GM18517 (cell line): Measurements from ENCODE around the gene HOATZ.

Experiments
- ATAC-seq: cut with Tn5 transposase; IDR thresholded peaks from one replicate; pipeline ENCODE4 v1.9.1; 2021; ENCODE audit warnings: mild to moderate bottlenecking, moderate library complexity; ENCODE audit not compliant: unreplicated experiment

HOATZ gene

DNA sequence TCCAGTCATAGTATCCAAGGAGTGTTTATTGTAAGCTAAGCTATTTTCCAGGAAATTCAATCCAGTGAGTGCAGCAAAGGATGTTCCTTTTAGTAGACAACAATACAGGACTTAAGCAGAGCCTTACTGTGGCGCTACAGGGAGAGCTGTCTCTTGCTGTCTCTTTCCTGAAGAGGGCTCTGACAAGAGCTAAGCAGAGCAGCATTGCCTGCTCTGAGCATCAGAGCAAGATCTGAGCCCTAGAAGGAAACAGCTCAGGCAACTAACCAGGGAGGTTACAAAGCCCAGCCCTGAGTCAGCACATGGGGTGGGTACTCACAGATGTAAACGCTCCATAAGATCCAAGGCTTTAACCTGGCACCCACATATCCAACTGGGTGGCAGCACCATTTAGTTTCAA, 33.9 kb downstream of the HOATZ start:
- ATAC-seq = no peak

DNA sequence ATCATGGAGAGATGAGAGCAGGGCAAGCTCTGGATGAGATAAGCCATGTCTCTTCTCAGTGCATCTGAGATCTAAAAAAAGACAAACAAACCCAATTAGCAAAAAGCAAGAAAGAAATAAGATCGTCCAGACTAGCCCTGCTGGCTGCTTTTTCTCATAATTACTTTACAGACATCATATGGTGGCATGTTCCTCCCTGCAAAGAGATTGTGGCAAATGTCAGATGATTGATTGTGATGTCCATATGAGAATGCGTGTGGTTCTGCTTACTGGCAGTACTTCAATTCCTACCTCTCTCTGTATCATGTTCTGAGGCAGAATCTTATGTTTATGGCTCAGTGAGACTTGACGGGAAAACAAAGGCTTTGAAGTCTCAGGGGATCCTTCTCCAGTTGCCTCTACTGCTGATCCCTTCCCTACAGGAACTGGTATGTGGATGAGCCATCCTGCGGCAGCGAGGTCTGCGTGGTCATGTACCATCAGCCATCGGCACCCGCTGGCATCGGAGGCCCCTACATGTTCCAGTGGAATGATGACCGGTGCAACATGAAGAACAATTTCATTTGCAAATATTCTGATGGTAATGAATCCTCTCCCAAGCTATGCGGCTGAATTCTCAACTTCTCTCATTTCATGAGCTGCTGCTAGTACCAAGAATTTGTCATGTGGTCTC, 34.8 kb downstream of the HOATZ start:
- no peak for ATAC-seq

DNA sequence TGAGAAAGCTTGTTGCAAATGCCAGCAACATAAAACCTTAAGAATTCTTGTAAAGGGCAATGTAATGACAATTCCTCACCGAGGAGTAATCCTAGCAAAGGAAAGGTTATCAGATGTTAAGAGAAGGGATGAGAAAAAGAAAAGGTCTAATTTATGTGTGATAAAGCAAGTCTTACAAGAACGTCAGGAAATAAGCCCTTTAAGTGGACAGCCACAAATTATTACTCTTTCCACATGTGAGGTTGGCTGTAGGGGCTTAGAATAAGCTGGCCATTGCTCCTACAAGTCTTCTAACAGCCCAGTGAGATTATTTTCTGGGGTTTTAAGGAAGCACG, 35.3 kb downstream of the HOATZ start:
- ATAC-seq = no peak

DNA sequence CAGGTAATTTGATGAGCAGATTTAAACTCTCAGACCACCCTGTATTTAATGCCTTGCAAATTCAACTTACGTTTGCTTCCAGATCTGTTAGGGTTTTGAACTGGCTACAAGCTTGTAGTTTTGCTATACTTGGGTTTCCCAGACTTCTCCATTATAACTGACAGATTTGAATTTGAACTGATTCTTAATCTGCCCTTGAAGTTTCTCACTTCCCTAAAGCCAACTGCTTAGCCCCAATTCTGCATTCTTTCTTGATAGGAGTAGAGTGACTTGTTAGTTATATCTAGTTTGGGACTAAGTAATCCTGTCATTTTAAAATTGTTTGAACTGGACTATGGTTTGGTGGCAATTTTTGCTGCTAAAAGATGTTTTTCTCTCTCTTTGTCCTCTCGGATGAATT, 35.7 kb downstream of the HOATZ start:
- no peak for ATAC-seq

DNA sequence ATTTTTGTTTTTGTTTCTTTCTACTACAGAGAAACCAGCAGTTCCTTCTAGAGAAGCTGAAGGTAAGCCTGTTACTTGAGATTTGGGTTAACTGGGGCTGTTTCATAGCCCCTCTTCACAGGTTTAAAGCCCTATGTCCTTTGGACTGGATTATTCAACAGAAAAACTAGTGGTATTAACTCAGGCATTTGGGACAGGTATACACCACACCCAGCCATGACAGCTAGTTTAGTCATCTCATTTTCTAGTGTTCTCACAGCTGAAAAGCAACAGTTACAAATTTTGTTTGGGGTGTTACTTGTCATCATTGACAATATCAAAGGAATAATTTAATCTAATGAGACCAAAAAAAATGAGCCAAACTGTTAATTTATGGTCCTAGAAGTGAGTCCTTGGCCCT, 40.0 kb downstream of the HOATZ start:
- ATAC-seq = no peak

DNA sequence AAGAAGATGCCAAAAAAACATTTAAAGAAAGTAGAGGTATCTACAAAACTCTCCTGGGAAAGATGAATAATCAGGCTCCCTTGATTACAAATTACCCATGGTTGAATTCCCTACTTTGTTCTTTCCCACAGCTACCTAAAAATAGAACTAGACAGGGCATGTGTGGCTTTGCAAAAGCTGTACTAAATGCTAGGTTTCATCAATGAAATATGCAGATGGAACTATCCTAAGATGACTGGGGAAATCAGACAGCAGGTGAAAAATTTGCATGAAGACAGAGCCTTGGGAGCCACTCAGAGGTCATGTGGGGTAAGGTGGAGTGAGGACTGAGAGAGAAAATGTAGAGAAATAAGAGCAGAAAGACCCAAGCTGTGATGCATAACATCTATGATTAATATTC, 40.7 kb downstream of the HOATZ start:
- no peak for ATAC-seq

DNA sequence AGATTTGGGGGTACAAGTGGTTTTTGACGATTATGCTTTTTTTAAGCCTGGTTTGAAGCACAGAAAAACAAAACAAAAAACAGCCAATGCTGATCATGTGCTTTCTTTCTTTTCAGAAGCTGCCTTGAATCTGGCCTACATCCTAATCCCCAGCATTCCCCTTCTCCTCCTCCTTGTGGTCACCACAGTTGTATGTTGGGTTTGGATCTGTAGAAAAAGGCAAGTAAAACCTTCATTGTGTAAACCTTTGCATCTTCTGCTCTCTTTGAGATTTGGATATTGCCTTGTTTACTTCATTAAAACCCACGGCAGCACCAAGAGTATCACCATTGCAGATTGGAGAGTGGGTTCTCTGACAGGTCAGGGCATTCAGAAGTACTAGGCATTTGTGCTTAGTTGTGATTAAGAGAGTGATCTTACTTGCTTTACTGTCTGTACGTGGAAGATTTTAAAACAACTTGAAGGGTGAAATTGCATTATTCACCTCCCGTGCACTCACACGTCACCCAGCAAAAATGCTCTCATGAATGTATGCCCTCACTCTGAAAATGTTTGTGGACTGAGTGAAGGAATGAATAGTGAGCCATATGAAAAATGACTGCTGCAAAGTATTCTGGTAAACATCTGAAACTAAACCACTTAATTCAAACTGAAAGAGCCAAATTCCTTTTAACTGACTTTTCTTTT, 43.0 kb downstream of the HOATZ start:
- no peak for ATAC-seq

DNA sequence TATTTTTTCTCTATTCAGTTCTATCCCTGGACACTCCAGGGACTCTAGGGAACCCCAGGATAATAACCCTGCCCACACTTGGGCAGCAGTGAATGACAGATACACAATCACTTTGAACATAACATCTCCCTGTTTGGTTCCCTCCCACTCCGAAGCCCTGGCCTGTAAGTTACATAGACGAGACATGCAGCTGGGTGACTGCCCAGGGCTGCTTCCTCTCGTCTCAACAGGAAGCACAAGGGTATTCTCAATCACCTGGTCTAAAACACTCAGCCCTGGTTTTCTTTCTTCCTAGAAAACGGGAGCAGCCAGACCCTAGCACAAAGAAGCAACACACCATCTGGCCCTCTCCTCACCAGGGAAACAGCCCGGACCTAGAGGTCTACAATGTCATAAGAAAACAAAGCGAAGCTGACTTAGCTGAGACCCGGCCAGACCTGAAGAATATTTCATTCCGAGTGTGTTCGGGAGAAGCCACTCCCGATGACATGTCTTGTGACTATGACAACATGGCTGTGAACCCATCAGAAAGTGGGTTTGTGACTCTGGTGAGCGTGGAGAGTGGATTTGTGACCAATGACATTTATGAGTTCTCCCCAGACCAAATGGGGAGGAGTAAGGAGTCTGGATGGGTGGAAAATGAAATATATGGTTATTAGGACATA, 45.4 kb downstream of the HOATZ start:
- no peak for ATAC-seq

DNA sequence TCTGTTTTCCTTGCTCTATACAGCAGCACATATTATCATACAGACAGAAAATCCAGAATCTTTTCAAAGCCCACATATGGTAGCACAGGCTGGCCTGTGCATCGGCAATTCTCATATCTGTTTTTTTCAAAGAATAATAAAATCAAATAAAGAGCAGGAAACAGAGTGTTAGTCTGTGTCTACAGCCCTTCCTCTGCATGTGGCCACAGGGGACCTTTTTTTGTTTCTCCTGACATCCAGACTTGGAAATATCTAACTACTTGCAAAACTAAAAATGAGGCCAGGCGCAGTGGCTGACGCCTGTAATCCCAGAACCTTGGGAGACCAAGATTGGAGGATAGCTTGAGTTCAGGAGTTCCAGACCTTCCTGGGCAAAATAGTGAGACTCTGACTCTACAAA, 46.2 kb downstream of the HOATZ start:
- no peak for ATAC-seq

DNA sequence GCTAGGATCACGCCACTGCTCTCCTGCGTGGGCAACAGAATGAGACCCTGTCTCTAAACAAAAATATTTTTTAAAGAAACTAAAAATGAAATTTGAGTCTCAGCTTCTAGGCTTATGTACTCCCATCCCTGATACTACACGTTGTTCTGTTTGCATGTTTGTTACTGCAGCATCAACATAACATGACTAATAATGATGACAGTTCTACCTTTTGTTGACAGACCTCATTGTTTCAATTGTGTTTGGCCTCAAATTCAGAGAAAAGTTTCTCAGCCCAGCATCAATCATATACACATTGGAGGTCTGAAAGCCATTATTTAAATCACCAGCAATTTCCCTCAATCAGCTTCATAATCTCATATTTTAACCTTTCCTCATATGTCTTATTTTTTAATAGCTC, 46.7 kb downstream of the HOATZ start:
- ATAC-seq = no peak

DNA sequence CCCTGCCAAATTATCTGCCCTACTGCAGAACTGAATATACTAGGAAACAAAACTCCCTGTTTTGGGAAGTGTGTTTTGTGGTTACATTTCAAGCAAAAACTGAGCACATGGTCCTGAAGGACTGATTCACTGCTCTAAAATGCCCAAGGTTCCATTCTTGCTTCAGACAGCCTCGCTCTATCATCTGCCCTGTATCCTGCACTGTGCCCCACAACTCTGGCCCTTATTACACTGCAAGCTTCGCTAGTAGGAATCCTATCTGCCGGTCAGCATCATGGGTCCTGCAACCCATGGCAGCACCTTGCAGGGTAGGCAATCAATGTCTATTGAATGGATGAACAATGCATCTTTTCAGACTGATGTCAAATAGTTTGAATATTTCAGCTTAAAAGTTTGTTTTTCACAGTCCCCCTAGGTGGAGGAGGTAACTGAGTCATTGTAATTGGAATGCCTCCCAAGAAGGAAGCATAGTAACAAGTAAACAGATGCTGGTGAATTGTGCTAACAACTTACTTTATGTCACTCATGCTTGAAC, 47.3 kb downstream of the HOATZ start:
- ATAC-seq = no peak

DNA sequence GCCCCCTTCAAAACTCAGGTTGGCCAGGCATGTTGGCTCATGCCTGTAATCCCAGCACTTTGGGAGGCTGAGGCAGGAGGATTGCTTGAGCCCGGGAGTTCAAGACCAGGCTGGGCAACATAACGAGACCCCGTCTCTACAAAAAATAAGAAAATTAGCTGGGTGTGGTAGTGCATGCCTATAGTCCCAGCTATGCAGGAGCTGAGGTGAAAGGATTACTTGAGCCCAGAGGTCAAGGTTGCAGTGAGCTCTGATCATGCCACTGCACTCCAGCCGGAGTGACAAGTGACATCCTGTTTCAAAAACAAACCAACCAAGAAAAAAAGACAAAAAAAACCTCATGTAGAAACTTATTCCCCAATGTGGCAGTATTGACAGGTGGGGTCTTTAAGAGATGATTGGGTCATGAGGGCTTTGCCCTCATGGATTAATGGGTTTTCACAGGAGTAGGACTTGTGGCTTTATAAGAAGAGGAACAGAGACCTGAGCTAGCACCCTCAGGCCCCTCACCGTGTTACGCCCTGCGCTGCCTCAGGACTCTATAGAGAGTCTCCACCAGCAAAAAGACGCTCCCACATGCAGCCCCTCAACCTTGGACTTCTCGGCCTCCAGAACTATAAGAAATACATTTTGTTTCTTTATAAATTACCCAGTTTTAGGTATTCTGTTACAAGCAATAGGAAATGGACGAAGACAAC, 48.3 kb downstream of the HOATZ start:
- no peak for ATAC-seq

DNA sequence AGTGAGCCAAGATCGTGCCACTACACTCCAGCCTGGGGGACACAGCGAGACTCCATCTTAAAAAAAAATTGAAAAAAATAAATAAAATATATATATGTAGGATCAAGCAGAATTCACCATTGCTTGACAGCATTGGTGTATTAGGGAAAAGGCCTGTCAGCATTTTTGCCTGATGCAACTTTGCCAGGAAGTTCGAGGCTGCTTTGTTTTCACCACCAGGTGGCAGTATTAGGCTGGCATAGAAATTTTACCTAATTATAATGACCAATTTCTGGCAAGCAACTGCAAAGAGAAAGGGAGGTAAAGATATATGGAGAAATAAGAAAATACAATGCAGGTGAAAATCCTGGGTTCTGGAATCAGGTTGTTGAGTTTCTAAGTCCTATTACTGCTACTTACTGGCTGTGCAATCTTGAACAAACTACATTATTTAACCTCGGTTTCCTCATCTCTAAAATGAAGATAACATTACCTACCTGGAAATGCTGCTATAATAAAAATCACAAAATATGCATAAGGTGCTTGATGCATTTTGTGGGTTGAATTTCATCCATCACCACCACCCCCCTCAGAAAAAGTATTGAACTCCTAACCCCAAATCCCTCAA, 50.6 kb downstream of the HOATZ start:
- no peak for ATAC-seq

DNA sequence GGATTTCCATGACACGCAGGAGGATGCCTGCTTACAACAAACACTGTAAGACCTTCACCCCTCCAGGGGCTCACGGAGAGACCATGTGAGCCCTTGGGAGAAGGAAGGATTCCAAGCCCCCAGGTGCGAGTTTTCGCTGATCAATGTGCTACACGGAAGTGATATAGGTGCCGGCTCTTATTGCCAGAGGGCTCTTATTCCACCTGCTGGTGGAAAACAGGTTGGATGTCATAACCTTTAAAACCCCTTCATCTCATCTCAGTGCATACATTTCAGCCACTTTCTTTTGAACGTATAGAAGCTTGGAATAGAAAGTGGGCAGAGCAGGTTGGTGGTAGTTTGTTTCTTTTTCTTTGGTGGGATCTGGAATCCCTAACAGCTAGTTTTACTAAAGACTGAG, 51.7 kb downstream of the HOATZ start:
- ATAC-seq = no peak

DNA sequence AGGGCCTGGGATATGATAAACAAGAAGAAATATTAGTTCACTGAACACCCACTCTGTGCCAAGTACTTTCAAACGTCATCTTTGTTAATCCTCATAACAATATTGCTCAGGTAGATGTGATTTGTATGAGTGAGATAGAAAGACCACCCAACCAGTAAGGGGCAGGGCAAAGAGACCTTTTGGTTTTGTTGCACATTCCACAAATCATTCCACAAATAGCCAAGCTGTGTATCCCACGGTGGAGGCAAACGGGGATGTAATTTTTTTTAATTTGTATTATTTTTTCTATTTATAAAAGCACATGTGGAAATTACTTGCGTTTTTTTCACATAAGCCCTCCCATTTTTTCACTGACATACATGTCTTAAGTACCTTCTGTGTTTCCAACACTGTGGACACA, 54.9 kb downstream of the HOATZ start:
- ATAC-seq = no peak

DNA sequence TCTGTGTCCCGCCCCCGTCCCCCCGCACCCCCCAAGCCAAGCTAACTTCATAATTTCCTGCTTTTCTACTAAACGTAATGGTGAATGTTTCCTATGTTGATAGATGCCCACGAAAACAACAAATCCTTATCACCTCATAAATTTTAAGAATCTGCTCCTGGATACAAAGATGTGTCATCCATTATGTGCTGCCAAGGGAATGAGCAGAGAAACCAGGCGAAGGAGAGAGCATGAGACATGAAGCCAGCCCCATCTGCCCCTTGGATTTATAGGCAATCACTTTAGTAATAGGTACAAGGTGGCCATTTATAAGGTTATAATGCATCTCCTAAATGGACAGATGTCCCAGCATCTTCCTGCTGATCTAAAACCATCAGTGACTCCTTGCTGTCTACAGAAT, 56.2 kb downstream of the HOATZ start:
- no peak for ATAC-seq

DNA sequence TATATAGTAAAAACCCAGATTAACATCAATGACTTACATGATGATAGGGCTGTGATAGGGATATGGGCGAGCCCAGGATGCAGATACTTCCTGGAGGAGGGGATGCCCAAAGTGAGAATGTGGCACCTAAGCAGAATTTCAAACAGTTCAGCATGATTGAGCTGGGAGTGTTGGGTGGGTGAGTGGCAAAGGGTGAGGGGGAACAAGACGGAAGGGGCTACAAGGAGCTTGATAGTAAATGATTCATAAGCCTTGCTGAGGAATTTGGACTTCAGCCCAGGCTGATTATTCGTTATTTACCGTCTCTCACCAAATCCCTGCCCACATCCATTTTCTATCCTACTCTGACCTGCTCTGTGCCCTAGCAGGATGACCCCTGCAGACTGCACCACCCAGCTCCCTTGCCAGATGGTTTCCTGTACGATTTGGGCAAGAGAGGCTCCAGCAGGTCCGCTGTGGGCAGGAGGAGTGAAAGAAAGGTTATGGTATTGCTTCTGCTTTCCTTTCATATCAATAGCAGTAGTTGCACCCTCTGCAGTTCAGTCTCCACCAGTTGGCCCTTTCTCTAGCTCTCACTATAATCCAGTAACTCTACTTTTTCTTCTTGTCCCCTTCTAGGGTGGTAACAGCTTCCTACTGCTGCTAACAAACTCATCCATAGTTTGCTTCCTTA, 57.4 kb downstream of the HOATZ start:
- ATAC-seq = no peak

DNA sequence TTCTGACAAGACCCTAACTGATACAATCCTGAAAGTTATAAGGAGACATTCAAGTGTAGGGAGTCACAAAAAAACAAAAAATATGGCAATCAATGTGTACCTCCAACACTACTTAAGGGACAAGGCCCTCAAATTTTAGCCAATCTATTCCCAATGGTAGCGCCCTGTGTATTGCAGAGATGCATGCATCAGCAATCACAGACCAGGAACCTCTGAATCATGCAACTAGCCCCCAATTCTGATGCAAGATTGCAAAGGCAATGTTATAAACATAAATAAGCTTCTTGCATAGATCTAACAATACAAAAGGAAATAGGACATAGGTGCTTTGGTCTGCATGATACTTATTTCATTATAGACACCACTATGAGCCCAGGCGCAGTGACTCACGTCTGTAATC, 58.0 kb downstream of the HOATZ start:
- no peak for ATAC-seq

DNA sequence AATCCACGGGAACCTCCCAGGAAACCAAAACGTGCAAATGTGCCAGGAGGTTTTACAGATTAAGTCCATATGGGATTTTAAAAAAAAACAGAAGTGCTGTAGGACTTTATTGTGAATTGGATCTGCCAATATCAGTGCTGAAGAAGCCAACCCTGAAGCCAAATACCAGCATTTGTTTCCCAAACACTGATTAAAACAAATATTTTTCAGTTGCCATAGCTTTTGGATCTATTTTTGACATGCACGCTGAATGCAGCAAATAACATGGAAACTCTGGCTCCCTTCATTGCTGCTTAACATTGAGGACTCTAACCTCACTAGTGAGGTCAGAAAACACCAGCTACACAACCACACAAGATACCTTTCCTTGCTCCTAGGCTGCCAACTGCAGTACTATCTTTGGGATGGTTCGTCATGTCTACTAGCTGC, 59.3 kb downstream of the HOATZ start:
- ATAC-seq = no peak

DNA sequence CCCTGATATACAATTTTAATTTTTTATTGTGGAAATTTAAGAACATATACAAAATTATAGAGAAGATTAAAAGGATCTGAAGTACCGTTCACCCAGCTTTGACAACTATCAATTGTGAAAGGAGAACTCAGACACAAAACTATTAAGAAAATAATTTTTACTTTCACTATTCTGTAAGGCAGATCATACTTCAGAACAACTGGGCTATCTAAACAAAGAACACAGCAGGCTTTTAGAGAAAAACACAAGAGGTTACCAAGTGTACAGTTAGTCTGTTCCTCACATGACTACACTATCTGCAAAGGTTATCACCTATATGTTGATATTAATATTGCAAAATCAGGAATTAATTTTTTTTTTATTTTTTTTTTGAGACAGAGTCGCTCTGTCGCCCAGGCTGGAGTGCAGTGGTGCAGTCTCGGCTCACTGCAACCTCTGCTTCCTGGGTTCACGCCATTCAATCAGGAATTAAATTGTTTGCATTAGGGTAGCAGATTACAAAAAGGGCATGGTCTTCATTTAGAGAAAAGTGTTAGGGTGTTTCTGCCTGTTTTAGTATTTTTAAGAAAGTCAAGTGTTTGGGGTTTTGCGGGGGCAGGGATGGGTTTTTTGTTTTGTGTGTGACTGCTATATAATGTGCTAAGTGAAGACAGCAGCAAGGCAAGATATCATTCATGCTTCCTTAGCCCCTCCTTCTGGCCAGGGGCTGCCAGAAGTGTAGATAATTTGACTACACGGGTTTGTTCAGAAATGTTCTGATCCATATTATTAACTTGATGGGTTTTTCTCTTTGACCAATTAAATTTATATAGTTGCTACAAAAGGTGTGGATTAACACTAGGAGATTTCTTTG, 60.0 kb downstream of the HOATZ start:
- no peak for ATAC-seq
